Thyroid gland (tissue), 4 donors: ENCODE data around the gene TCF7. TPM values are rescaled to one million over a fixed set of nuclear protein-coding genes. Genes with fewer than 3 reads are reported as not detected.
"Not testable (repeated sequence)": the region's sequence is repeated elsewhere in the genome, so short reads cannot be mapped to it uniquely, and the experiment has no call there.

Experiments
- DNase-seq, 2 donors: peaks; one replicate each; pipeline ENCODE4 v3.0.0-alpha.2; 2019
- H3K27ac ChIP-seq, 3 donors: fragments of 200-600 bp; sonication (generic); 1 replicate in 2 of 3; 2 replicates in 1 of 3; pipeline ENCODE4 v1.5.1; 2016 to 2019; ENCODE audit warnings: mild to moderate bottlenecking in 1 of 3, moderate library complexity in 1 of 3
- H3K27me3 ChIP-seq: fragments of 200-600 bp; sonication (generic); one replicate; pipeline ENCODE4 v1.5.1; 2019
- H3K36me3 ChIP-seq, 2 donors: fragments of 200-600 bp; sonication (generic); one replicate each; pipeline ENCODE4 v1.5.1; 2016 to 2019
- H3K4me1 ChIP-seq, 2 donors: fragments of 200-600 bp; sonication (generic); one replicate each; pipeline ENCODE4 v1.5.1; 2017 to 2019
- H3K4me3 ChIP-seq, 3 donors: fragments of 200-600 bp; sonication (generic); replicated peaks in 1 of 3; 1 replicate in 2 of 3; 2 replicates in 1 of 3; pipeline ENCODE4 v1.5.1; 2016; ENCODE audit warnings: mild to moderate bottlenecking in 1 of 3
- H3K9me3 ChIP-seq: fragments of 200-600 bp; sonication (generic); one replicate; pipeline ENCODE4 v1.5.1; 2017
- POLR2A ChIP-seq, 2 donors: fragments of 450-650 bp; IDR thresholded peaks; one replicate each; pipeline ENCODE4 v1.6.1; 2017; ENCODE audit warnings: antibody characterized with exemption in 2 of 2, mild to moderate bottlenecking in 2 of 2, moderate library complexity in 1 of 2
- WGBS, 2 donors: methylation state at CpG; one replicate each; pipeline ENCODE4 v1.1.5; 2017; 5-methylcytosine and 5-hydroxymethylcytosine counted together
- intact Hi-C: fragments of 100-400 bp; cut with DNase I; formaldehyde crosslinking; loops from one replicate; pipeline ENCODE4 v1.15.1; 2023
- total RNA-seq, 4 donors: library from RNA; depleted of rRNA; stranded (reverse); fragments of >200 nt; gene quantifications; one replicate each; pipeline ENCODE4 v1.2.3, GENCODE V29; 2016
- TF ChIP-seq, protein P1 (sequence below), 6 experiments: fragments of 200-600 bp in 3 of 6; fragments of 450-650 bp in 3 of 6; sonication (generic) in 3 of 6; IDR thresholded peaks; one replicate each; pipeline ENCODE4 v1.5.1; 2016 to 2019; ENCODE audit warnings: antibody characterized with exemption in 6 of 6, mild to moderate bottlenecking in 2 of 6, inconsistent platforms in 1 of 6, moderate library complexity in 1 of 6

The TCF7 gene
- total RNA-seq, 4 donors from 2014 or later, result 7.4 to 11.8 (median 8.9) TPM

DNA sequence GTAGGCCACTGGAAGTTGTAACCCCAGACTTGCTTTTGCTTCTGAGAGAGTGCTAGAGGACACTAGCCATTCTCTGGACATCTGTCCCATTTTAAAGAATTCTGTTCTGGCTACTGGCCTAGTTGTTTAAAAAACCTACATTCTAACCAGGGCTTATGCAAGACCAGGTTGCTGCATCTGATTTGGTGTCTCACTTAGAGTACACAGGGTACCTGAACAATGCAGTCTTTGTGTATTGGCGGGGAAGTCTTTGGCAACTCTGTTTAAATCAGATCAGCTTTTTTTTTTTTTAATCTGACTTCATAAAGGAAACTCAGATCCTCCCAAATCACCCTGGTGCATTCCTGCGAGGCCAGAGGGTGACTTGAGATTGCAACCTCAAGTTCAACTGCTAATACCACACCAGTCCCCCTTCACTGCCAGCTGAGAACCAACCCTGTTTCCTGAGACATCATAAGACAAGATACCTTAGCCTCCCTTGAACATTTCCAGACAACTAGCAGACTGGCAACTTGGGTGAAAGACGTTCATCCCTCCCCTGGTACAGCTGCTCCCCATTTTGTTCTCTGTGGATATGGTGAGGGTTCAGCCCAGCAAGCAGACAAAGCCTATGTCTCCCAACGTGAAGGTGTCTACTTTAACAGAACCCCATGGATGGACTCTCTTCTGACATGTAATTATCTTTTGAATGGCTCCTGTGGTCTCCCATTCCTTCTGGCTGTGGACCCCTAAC is 35.3 kb downstream of the TCF7 start:
- no peaks in the 10 kb centered on the region for H3K27me3 ChIP-seq
- no peak overlapping the region for H3K4me3 ChIP-seq
- H3K4me1 ChIP-seq, result peaks cover 17 to 24% of the 10 kb centered on the region in 2 donors
- H3K36me3 ChIP-seq, result peaks cover 33 to 41% of the 10 kb centered on the region in 2 donors
- 68 to 77% methylated on average over 4 of the region's 4 CpGs for WGBS, 2 donors
- TF ChIP-seq, protein P1, sequence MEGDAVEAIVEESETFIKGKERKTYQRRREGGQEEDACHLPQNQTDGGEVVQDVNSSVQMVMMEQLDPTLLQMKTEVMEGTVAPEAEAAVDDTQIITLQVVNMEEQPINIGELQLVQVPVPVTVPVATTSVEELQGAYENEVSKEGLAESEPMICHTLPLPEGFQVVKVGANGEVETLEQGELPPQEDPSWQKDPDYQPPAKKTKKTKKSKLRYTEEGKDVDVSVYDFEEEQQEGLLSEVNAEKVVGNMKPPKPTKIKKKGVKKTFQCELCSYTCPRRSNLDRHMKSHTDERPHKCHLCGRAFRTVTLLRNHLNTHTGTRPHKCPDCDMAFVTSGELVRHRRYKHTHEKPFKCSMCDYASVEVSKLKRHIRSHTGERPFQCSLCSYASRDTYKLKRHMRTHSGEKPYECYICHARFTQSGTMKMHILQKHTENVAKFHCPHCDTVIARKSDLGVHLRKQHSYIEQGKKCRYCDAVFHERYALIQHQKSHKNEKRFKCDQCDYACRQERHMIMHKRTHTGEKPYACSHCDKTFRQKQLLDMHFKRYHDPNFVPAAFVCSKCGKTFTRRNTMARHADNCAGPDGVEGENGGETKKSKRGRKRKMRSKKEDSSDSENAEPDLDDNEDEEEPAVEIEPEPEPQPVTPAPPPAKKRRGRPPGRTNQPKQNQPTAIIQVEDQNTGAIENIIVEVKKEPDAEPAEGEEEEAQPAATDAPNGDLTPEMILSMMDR (IDR thresholded peaks at IDR 0.05), result no peak
- TF ChIP-seq POLR2A (IDR thresholded peaks at IDR 0.05), result no peak
- no peak for DNase-seq
- H3K9me3 ChIP-seq, result no peaks in the 10 kb centered on the region
- H3K27ac ChIP-seq, result peak overlapping the region in 2 of 3 donors; percentile 2 to 39
- intact Hi-C loops, result no loop called here

DNA sequence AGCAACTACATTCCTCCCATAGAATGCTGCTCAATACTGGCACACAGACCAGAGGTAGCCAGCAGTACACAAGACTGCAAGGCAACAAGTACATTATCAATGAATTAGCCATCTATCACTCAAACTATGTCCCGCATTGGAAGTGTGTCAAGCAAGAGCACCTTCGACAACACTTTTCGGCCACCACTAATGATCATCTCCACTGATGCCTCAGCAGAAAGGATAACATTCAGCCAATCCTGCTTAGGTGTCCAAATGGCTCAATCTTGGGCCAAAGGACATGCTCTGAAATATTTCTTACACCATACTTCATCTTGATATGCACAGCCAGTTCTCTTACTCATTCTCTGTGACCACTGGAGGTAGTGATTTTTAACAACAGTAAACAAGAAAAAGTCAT is 37.2 kb downstream of the TCF7 start:
- DNase-seq, result no peak
- intact Hi-C loops, result no loop called here
- H3K36me3 ChIP-seq, result peaks cover 28 to 31% of the 10 kb centered on the region in 2 donors
- H3K9me3 ChIP-seq, result no peaks in the 10 kb centered on the region
- no peaks in the 10 kb centered on the region for H3K27me3 ChIP-seq
- WGBS, 2 donors, result 97% methylated on average over 3 of the region's 3 CpGs
- H3K27ac ChIP-seq, result no peak overlapping the region
- H3K4me1 ChIP-seq, result peaks cover 17 to 34% of the 10 kb centered on the region in 2 donors
- no peak for TF ChIP-seq POLR2A (IDR thresholded peaks at IDR 0.05)
- TF ChIP-seq, protein P1 (IDR thresholded peaks at IDR 0.05), result no peak
- H3K4me3 ChIP-seq, result no peak overlapping the region

DNA sequence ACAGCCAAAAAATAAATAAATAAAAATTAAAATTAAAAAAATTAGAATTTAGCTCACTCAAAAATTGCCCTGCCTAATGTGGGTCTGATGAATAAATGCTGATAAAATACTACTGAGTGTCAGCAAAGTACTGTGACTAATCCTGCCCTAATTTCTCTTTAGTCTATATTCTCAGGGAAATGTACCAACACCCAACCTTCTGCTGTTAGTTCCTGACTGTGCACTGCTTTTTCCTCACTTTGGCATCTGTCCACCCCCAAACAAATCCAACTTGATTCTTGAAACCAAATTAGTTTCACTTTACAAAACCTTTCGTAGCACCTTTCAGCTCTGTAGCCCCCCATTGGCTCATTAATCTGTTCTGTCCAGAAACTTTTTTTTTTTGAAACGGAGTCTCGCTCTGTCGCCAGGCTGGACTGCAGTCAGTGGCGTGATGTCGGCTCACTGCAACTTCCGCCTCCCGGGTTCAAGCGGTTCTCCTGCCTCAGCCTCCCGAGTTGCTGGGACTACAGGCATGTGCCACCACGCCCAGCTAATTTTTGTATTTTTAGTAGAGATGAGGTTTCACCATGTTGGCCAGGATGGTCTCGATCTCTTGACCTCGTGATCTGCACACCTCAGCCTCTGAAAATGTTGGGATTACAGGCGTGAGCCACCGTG is 37.8 kb downstream of the TCF7 start:
- H3K4me1 ChIP-seq, result peaks cover 17 to 34% of the 10 kb centered on the region in 2 donors
- H3K27ac ChIP-seq, H3K9me3 ChIP-seq, intact Hi-C loops, H3K27me3 ChIP-seq, H3K4me3 ChIP-seq, DNase-seq: not testable (repeated sequence)
- H3K36me3 ChIP-seq, result peaks cover 25 to 28% of the 10 kb centered on the region in 2 donors
- 96% methylated on average over 15 of the region's 15 CpGs for WGBS, 2 donors

DNA sequence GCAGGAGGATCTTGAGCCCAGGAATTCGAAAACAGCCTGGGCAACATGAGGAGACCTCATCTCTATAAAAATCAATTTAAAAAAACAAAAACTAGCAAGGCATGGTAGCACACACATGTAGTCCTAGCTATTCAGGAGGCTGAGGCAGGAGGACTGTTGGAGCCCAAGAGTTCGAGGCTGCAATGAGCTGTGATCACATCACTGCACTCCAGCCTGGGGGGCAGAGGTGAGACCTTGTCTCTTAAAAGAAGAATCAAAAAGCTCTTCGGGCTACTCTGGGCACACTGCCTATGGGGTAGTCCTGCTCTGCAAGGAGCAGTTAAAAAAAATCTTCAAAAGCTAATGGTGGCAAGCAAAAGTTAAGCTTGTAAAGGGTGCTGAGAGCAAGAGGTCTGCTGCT is 38.8 kb downstream of the TCF7 start:
- no peak for TF ChIP-seq POLR2A (IDR thresholded peaks at IDR 0.05)
- TF ChIP-seq, protein P1 (IDR thresholded peaks at IDR 0.05), result no peak
- intact Hi-C loops, result no loop called here
- no peaks in the 10 kb centered on the region for H3K27me3 ChIP-seq
- peaks cover 22 to 35% of the 10 kb centered on the region in 2 donors for H3K36me3 ChIP-seq
- no peak overlapping the region for H3K4me3 ChIP-seq
- no peak overlapping the region for H3K27ac ChIP-seq
- WGBS, 2 donors, result 91 to 98% methylated on average over 3 of the region's 3 CpGs
- H3K4me1 ChIP-seq, result peaks cover 17 to 34% of the 10 kb centered on the region in 2 donors
- no peaks in the 10 kb centered on the region for H3K9me3 ChIP-seq
- DNase-seq, result no peak

DNA sequence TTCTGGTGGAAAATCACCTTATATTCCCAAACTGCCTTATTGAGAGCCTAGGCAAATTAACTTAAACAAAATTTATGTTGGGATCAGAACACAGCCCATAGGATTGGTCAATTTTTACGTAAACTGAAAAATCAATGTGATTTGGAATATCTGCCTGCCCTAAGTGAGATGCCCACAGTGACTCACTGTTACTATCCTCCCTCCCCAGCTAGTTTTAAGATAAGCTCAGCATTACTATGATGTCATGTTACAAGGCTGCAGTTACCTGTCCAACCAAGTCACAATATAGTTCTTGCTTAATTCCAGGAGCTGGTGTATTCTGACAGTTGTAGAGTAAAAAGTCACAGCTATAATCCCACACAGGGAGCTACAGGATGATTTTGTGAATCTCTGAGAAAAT is 39.2 kb downstream of the TCF7 start:
- 100% methylated on average over 1 of the region's 1 CpG for WGBS, 2 donors
- H3K36me3 ChIP-seq, result peaks cover 22 to 38% of the 10 kb centered on the region in 2 donors
- no peak overlapping the region for H3K27ac ChIP-seq
- no peaks in the 10 kb centered on the region for H3K9me3 ChIP-seq
- no peaks in the 10 kb centered on the region for H3K27me3 ChIP-seq
- intact Hi-C loops, result no loop called here
- no peak for DNase-seq
- H3K4me1 ChIP-seq, result peaks cover 17 to 34% of the 10 kb centered on the region in 2 donors
- no peak overlapping the region for H3K4me3 ChIP-seq
- TF ChIP-seq POLR2A (IDR thresholded peaks at IDR 0.05), result no peak
- TF ChIP-seq, protein P1 (IDR thresholded peaks at IDR 0.05), result no peak
